IPS-20b (cell line): ENCODE results near the gene SLC35F3.
"Not testable (repeated sequence)": the region's sequence is repeated elsewhere in the genome, so short reads cannot be mapped to it uniquely, and the experiment has no call there.

Experiments
- H3K27ac ChIP-seq: one replicate; pipeline ENCODE4 v1.5.1; 2013; ENCODE audit warnings: low read length
- H3K27me3 ChIP-seq: 2 replicates; pipeline ENCODE4 v1.6.1; 2013; ENCODE audit warnings: mild to moderate bottlenecking, low read length, inconsistent platforms; ENCODE audit not compliant: insufficient read depth
- H3K36me3 ChIP-seq: 2 replicates; pipeline ENCODE4 v1.6.1; 2013; ENCODE audit warnings: low read depth, mild to moderate bottlenecking, inconsistent platforms, low read length, moderate library complexity; ENCODE audit not compliant: insufficient read depth
- H3K4me1 ChIP-seq: 2 replicates; pipeline ENCODE4 v1.6.1; 2013; ENCODE audit warnings: mild to moderate bottlenecking, control low read depth, inconsistent platforms, low read length, moderate library complexity; ENCODE audit not compliant: insufficient read depth
- H3K4me3 ChIP-seq: 2 replicates; pipeline ENCODE4 v1.5.1; 2013; ENCODE audit warnings: mild to moderate bottlenecking, low read length, inconsistent platforms
- H3K9ac ChIP-seq: 2 replicates; pipeline ENCODE4 v1.6.1; 2013; ENCODE audit warnings: low read depth, mild to moderate bottlenecking, inconsistent platforms, low read length, moderate library complexity
- H3K9me3 ChIP-seq: 2 replicates; pipeline ENCODE4 v1.6.1; 2013; ENCODE audit warnings: mild to moderate bottlenecking, low read depth, low read length, inconsistent platforms; ENCODE audit not compliant: insufficient read depth

The SLC35F3 gene

DNA sequence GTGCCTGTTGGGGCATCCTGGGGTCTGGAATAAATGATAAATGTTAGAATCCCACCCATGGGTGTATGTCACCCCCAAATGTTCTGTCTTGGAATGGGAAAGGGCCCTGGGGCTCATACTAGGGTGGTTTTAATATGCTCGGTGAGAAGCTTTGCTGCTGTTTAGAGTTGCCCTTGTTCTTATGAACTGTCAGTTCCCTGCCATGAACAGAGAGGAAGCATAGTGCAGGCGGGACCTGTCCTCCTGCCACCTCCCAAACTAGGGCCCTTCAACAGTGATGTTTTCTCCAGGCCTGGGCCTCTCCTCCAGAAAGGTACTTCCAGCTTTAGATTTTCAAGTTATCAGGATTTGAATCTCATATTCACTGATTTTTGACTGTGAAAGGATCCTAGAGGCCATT, 388.1 kb downstream of the SLC35F3 start:
- Histone ChIP-seq H3K9me3 (peaks cover 15% of the 10 kb centered on the region), H3K36me3 (no peaks in the 10 kb centered on the region), H3K27ac (no peak overlapping the region), H3K4me3 (no peak overlapping the region), H3K9ac (no peak overlapping the region), H3K4me1 (no peaks in the 10 kb centered on the region), H3K27me3 (no peaks in the 10 kb centered on the region)

DNA sequence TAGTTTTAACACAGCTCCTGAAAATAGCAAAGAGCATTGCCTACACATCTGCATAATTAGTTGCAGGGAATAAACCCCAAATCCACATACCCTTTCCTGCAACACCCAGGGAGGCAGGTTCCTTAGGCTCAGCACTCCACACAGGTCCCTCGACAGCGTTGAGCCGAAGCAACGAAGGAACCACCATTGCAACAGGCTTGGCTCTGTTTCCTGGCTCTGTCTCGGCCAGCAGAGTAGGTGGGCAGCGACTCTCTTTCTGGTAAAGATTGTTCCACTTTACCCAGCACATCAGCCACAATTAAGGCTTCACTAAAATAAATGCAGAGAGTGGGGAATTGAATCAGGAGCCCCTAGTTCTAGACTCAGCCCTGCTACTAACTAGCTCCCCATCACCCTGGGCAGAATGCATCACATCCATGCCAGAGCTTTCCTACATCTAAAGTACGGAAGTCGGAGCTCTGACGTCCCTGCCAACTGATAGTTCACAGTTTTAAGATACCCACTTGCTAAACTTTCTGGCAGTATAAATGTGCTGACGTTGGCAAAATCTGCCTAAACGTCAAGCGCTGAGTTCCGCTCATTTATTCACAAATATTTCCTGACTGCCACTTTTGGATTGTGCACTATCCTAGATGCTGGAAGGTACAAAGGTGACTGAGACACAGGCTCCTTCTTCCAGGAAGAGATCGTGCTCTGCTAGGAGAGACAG, 389.8 kb downstream of the SLC35F3 start:
- H3K36me3 ChIP-seq: no peaks in the 10 kb centered on the region
- no peak overlapping the region for H3K9ac ChIP-seq
- peaks cover 13% of the 10 kb centered on the region for H3K9me3 ChIP-seq
- H3K27me3 ChIP-seq: no peaks in the 10 kb centered on the region
- H3K27ac ChIP-seq: no peak overlapping the region
- H3K4me3 ChIP-seq: no peak overlapping the region
- H3K4me1 ChIP-seq: no peaks in the 10 kb centered on the region

DNA sequence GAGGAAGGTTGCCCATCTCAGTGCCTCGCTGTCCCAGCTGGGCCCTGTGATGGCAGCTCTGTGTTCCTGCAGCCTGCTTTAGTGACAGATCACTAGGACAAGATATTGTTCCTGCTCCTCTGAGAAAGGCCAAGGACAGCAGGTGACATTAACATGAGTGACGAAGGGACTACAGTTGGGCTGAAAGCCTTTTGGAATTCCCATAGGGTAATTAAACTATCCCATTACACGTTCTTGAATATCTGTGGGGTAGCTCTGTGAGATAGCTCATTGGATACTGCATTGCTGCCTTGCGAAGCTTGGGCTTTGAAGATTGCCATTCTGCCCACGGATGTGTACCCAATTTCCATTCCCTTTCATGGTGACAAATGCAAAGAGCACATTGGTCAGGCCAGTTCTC, 390.6 kb downstream of the SLC35F3 start:
- Histone ChIP-seq H3K4me3 (no peak overlapping the region), H3K27me3 (no peaks in the 10 kb centered on the region), H3K36me3 (no peaks in the 10 kb centered on the region), H3K9ac (no peak overlapping the region), H3K9me3 (peaks cover 5% of the 10 kb centered on the region), H3K27ac (no peak overlapping the region), H3K4me1 (no peaks in the 10 kb centered on the region)

DNA sequence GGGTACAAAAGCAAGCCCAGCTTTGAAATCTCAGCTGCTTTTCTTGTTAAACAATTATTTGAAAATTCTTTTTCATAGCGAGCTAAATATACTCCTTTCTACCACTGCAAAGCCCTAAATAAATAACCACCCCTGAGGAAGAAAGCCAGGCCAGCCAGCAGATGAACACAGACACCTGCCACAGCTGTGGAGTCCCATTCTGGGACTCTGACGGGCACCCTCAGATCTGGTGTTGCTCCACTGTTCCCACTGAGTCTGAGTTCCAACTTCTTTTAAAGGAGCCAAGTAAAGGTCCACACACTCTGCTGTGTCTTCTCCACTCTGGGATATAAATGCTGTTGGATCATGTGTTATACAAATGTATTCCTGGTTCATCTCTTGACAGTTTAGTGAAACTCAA, 391.1 kb downstream of the SLC35F3 start:
- Histone ChIP-seq H3K27me3 (no peaks in the 10 kb centered on the region), H3K27ac (no peak overlapping the region), H3K4me3 (no peak overlapping the region), H3K4me1 (no peaks in the 10 kb centered on the region), H3K9ac (no peak overlapping the region), H3K9me3 (peaks cover 1% of the 10 kb centered on the region; the same call in 1 of the 2 replicates), H3K36me3 (no peaks in the 10 kb centered on the region)

DNA sequence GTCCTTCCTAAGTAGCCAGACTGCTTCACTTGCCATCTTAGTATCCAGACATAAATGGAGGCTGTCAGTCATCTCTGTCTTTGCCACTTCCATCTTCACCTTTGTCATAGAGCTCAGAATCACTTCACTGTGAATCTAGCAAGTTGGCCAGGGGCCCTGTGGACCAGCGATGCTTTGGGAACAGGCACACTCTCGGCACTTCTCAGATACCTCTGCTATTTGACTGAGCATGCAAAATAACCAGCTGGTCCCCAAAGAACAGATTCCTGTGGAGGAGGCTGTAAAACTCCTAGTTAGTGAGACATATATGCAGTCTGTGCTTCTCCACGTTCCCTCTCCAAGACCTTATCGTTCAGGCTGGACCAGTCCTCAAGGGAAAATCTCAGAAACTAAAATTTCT, 392.0 kb downstream of the SLC35F3 start:
- Histone ChIP-seq H3K36me3 (no peaks in the 10 kb centered on the region), H3K27ac (no peak overlapping the region), H3K27me3 (no peaks in the 10 kb centered on the region), H3K4me1 (no peaks in the 10 kb centered on the region), H3K9ac (no peak overlapping the region), H3K4me3 (no peak overlapping the region), H3K9me3 (no peaks in the 10 kb centered on the region)

DNA sequence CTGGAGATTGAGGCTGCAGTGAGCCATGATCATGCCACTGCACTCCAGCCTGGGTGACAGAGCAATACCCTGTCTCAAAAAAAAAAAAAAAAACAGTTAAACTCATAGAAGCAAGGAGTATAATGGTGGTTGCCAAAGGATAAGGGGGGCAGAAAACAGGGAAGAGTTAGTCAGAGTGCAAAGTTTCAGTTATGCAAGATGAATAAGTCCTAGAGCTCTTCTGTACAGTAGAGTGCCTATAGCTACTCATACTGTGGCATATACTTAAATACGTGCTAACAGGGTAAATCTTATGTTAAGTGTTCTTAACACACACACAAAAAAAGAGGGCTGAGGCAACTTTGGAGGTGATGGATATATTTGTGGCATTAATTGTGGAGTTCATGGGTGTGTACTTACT, 393.2 kb downstream of the SLC35F3 start:
- H3K4me1 ChIP-seq: no peaks in the 10 kb centered on the region
- no peaks in the 10 kb centered on the region for H3K36me3 ChIP-seq
- no peaks in the 10 kb centered on the region for H3K27me3 ChIP-seq
- no peak overlapping the region for H3K4me3 ChIP-seq
- no peak overlapping the region for H3K27ac ChIP-seq
- no peak overlapping the region for H3K9ac ChIP-seq
- H3K9me3 ChIP-seq: no peaks in the 10 kb centered on the region

DNA sequence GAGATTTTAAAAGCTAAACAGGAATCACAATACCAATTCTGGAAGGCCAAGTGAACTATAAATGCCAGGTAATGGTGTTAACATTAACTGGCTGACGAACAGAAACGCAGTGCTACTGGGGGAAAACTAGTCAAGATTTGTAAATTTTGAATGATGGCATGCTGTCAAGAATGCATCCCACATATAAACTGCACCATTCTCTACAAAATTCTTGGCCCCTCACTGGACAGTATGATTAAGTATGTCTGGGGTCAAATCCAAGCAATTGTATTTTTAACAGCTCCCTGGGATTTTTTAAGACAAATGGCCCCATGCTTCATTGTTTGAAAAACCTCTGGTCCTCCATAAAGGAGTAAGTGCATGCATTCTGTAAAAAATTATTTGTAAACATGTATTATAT, 395.6 kb downstream of the SLC35F3 start:
- Histone ChIP-seq H3K4me3 (no peak overlapping the region), H3K27ac (no peak overlapping the region), H3K4me1 (no peaks in the 10 kb centered on the region), H3K36me3 (no peaks in the 10 kb centered on the region), H3K9ac (no peak overlapping the region), H3K9me3 (no peaks in the 10 kb centered on the region), H3K27me3 (no peaks in the 10 kb centered on the region)

DNA sequence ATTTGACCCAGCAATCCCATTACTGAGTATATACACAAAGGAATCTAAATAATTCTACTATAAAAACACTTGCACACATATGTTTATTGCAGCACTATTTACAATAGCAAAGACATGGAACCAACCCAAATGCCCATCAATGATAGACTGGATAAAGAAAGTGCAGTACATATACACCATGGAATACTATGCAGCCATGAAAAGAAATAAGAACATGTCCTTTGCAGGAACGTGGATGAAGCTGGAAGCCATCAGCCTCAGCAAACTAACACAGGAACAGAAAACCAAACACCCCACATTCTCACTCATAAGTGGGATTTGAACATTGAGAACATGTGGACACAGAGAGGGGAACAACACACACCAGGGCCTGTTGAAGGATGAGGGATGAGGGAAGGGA, 397.2 kb downstream of the SLC35F3 start:
- not testable (repeated sequence) for H3K27me3 ChIP-seq, H3K4me3 ChIP-seq, H3K27ac ChIP-seq, H3K4me1 ChIP-seq, H3K9ac ChIP-seq, H3K36me3 ChIP-seq, H3K9me3 ChIP-seq

DNA sequence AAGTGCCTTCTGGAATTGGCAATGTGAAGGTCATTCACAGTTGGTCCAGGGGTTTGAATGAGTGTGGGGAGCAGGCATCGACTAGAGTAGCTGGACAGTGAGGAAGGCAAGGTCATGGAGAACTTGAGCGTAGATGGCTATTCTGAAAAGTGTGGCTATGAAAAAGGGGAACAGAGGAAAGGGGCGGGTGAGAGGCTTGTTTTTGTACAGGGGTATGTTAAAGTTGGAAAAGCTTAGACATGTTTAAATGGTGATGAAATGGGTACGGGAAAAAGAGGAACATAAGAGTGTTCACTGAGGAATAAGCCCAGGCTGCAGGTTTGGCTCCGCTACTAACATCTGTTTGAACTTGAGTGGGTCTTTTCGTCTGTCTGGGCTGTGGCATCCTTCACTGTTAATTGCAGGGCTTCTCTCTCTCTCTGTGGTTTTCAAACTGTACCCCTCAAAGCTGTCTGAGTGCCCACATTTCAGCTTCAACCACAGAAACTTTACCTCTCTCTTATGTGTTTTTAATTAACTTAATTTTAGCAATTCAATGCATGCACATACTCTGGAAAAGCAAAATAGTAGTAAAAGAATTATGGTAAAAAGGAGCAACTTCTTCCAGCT, 398.0 kb downstream of the SLC35F3 start:
- H3K36me3 ChIP-seq: no peaks in the 10 kb centered on the region

DNA sequence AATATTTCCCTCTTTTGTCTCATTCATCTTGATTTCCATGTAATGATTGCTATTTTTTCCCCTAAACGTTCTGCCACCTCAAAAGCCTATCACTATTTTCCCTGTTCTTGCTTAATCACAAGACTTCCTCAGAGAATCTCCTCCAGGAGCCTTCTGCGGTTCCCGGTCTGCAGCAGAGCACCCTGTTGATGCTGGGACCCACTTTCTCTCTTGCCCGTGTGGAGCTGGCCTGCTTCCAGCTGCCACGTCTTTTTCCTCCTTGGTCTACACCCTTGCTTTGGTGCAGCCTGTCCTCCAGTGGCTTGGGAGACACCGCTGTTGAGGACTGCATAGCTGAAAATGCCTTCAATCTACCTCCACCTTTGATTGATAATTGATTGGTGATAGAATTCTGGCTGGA, 398.8 kb downstream of the SLC35F3 start:
- Histone ChIP-seq H3K27me3 (no peaks in the 10 kb centered on the region), H3K27ac (no peak overlapping the region), H3K4me1 (no peaks in the 10 kb centered on the region), H3K9ac (no peak overlapping the region), H3K36me3 (no peaks in the 10 kb centered on the region), H3K9me3 (no peaks in the 10 kb centered on the region), H3K4me3 (no peak overlapping the region)

More for the DNA sequence above, 398.0 kb downstream of the SLC35F3 start:
- H3K9me3 ChIP-seq: no peaks in the 10 kb centered on the region
- H3K4me1 ChIP-seq: no peaks in the 10 kb centered on the region
- no peak overlapping the region for H3K9ac ChIP-seq
- no peak overlapping the region for H3K4me3 ChIP-seq
- no peaks in the 10 kb centered on the region for H3K27me3 ChIP-seq
- H3K27ac ChIP-seq: no peak overlapping the region

DNA sequence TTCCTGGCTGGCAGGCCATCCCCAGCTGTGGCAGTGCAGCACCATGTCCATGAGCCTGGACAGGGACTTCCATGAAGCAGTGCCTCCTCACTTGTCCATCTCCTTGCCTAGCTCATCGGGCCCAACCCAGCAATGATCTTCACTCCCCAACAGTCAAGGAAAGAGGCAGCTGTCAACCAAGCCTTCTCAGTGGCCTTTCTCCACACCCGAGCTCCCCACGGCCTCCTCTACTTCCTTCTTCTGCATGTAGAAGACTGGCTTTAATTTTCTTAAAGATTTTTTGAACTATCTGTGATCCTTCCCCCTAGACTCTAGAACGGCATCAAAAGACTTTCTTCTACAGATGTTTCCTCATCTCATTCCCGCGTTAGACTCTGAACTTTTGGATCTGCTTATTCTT, 403.2 kb downstream of the SLC35F3 start:
- Histone ChIP-seq H3K27me3 (no peaks in the 10 kb centered on the region), H3K4me3 (no peak overlapping the region), H3K27ac (no peak overlapping the region), H3K4me1 (peaks cover 7% of the 10 kb centered on the region), H3K9ac (no peak overlapping the region), H3K36me3 (no peaks in the 10 kb centered on the region), H3K9me3 (no peaks in the 10 kb centered on the region)

DNA sequence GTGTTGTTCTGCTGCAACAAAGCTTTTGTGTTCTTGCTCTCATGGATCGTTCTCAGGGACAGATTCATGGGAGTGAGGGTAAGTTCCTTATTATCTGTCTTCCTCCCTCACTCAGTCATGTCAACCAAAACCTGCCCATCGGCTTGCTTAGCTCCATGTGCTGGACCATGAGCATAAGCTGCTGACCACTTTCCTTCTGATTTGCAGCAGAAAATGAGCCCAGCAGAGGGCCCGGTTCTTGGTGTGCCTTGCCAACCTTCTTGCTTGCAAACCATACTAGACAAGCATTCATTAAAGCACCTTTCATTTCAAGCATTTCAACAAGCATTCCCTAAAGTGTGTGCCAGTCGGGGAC, 404.7 kb downstream of the SLC35F3 start:
- no peaks in the 10 kb centered on the region for H3K27me3 ChIP-seq
- H3K9me3 ChIP-seq: no peaks in the 10 kb centered on the region
- peaks cover 7% of the 10 kb centered on the region for H3K4me1 ChIP-seq
- no peak overlapping the region for H3K9ac ChIP-seq
- no peak overlapping the region for H3K4me3 ChIP-seq
- H3K36me3 ChIP-seq: no peaks in the 10 kb centered on the region
- no peak overlapping the region for H3K27ac ChIP-seq
